Activated CD4-positive, alpha-beta T cell treated with anti-CD3 and anti-CD28 coated beads, Interleukin-2, amount 50 U/mL, for 4 hours (primary cell): ENCODE data around the gene C16orf86.
"Not testable (repeated sequence)": the region's sequence is repeated elsewhere in the genome, so short reads cannot be mapped to it uniquely, and the experiment has no call there.

Source experiments
- DNase-seq, 2 experiments: peaks; one replicate each; pipeline ENCODE4 v3.0.0-alpha.2; 2020

C16orf86 gene

GRCh38 chr16:67668495-67669157 is 2.0 kb downstream of the C16orf86 start:
- DNase-seq = no peak

DNA sequence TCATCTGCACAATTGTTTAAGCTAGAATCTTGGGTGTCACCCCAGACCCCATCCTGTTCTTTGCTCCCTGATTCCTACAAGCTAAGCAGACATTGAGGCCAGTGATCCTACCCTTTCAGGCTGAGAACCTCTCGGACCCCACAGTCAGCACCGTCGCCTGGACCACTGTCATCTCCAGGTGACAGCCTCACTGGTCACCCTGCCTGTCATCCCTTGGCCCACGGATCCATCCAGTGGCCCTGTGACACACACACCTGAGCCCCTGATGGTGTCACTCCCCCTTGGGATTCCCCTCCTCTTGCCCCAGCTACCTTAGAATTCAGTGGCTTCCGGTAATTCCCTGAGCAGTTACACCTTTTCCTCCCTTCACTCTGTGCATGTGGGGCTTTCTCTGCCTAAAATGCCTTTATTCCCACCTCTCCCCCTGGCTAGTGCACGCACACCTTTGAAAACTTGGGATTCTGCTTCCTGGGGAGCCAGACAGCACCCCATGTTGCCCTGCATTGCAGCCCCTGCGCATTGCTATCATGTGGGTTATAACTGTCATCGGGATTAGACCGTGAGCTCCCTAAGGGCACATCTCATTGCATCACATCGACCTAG is 3.0 kb downstream of the C16orf86 start:
- DNase-seq = no peak

DNA sequence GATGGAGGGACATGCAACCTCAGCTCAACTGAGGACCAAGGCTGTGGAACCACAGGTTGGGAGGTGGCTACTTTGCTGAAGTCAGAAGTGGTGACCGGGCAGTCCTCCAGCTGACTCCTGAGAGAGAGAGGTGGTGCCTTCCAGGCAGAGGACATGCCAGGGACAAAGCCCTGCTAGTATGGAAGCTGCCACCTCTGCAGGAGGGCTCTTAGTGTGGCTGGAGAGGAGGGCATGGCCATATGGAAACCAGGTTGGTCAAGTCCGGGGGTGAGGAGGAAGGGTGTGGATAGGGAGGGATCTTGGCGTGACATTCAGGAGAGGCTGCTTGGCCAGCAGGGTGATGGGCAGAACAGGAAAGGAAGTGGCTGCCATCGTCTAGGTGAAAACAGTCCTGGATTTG is 5.7 kb downstream of the C16orf86 start:
- no peak for DNase-seq

GRCh38 chr16:67672739-67673662 is 6.4 kb downstream of the C16orf86 start:
- peak; percentile 40 to 52 for DNase-seq

GRCh38 chr16:67673712-67674580 is 7.3 kb downstream of the C16orf86 start:
- no peak for DNase-seq

DNA sequence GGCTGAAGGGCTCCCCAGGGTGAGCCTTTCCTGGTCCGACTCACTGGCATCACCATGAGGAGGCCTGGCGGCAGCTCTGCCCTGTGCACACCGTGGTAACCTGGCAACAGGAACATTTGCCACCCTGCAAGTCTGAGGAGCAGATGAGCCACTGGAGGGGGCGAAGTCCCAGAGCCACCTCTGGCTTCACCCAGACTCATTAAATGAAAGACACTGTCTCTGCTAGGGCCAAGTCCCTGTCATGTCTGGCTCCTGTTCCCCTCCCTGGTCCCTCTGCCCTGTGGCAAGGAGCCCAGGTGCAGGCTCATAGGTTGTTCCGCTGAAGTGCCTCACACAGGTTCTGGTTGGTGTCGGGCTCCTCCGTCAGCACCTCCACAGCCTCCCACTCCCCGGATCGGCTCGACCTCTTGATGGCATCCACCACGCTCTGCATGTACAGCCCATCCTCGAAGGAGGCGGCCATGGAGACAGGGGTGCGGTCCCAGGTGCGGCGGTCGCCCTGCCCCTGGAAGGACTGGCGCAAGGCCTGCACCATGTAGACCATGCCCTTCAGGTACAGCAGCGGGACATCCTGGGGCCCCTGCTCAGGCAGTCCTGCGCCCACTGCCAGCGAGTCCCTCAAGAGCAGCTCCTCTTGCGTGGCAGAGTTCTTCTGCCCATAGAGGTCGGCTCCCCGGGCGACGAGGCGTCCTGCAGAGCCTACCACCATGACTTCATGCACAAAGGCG is 8.4 kb downstream of the C16orf86 start:
- no peak for DNase-seq

DNA sequence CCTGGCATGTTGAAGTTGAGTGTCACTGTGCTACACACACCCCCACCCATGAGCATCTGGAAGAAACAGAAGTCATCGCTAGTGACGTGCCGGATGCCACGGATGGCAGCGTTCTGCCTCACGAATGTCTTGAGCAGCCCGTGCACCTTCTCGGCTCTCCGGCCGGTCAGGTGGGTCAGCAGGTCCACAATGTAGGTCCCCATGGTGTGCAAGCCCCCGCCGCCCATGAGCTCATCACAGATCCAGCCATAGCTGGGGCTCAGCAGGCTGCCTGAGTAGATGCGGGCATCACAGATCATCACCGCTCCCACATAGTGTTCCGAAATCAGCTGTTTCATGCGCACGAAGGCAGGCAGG is 8.9 kb downstream of the C16orf86 start:
- no peak for DNase-seq

DNA sequence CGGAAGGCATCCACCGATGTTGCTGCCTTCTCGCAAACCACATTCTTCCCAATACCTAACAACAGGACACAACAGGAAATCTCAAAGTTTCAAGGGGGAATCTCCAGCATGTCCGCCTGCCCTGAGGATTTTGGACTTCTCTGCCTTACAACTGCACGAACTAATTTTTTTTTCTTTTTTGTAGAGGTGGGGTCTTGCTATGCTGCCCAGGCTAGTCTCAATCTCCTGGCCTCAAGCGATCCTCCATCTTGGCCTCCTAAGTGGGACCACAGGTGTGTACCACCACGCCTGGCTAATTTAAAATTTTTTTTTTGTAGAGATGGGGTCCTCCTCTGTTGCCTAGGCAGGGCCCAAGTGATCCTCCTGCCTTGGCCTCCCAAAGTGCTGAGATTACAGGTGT is 9.4 kb downstream of the C16orf86 start:
- no peak for DNase-seq

GRCh38 chr16:67676516-67676915 is 9.9 kb downstream of the C16orf86 start:
- no peak for DNase-seq

DNA sequence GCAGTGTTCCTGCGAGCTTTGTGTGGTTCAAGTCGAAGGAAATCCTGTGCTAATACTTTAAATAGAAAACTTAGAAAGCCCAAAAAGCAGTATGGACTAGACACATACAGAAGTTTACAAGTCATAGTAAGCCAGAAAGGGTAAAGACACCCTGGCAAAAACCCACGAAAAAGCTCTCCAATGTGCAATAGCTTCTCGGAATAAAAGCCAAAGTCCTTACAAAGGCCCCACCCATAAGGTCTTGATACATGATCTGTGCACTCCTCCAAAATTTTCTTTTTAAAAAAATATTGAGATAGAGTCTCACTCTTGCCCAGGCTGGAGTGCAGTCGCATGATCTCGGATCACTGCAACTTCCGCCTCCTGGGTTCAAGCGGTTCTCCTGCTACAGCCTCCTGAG is 10.3 kb downstream of the C16orf86 start:
- no peak for DNase-seq

DNA sequence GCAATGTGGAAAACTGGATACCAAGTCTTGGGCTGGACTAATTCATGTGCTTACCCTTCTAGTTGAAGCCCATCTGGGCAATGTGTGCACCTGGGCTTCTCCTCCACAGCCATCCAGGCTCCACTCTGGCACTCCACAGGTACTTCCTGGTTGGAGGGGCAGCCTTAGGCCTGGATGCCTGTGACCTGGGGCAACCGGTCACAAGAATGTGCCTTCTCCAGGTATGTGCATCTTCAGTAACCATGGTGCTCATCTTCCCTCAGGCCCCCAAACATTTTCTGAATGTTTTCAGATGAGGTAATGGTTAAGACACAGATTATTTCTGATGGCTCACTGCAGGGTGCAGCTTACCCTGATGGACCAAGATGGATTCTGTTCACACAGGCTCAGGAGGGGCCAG is 11.1 kb downstream of the C16orf86 start:
- no peak for DNase-seq

- DNase-seq = no peak
Observed at GRCh38 chr16:67678354-67679023, 11.9 kb downstream of the C16orf86 start.

- no peak for DNase-seq
Observed at GRCh38 chr16:67679935-67680897, 13.6 kb downstream of the C16orf86 start.

GRCh38 chr16:67683767-67684166 is 17.2 kb downstream of the C16orf86 start:
- no peak for DNase-seq

- DNase-seq = no peak
Observed at GRCh38 chr16:67685388-67686112, 18.9 kb downstream of the C16orf86 start.

GRCh38 chr16:67693517-67694285 is 27.1 kb downstream of the C16orf86 start:
- DNase-seq = not testable (repeated sequence)

DNA sequence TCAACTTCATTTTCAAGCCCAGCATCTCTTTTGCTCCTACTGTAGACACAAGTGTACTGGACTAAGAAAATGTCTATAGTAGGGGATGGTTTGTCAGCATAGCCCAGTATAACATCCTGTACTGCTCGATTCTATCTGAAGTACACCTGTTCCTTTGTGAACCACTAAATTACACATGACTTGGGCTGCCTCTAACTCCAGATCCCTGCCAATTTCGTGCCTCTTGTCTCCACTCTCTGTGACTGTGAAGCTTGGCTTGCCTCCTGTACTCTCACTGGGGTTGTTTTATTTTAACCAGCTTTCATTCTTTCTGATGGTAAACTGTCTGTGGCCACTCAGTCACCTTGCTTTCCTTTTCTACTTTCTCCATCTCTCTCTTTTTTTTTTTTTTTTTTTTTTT is 28.0 kb downstream of the C16orf86 start:
- DNase-seq = no peak

GRCh38 chr16:67697422-67698185 is 31.0 kb downstream of the C16orf86 start:
- DNase-seq = no peak
